DOHH2 (cell line): ENCODE data around the gene ROBO1.

Experiments used
- H3F3A ChIP-seq: fragments of 200-600 bp; sonication (generic), shearing (Covaris generic); 2 replicates; pipeline ENCODE4 v1.6.0; 2016; ENCODE audit warnings: antibody characterized with exemption, mild to moderate bottlenecking; ENCODE audit not compliant: control insufficient read depth, insufficient read depth
- H3K27ac ChIP-seq: fragments of 200-600 bp; sonication (generic); 2 replicates; pipeline ENCODE4 v1.5.1; 2014; ENCODE audit warnings: low read depth, mild to moderate bottlenecking, low read length, moderate library complexity
- H3K27me3 ChIP-seq: fragments of 200-600 bp; sonication (generic); 2 replicates; pipeline ENCODE4 v1.6.1; 2014; ENCODE audit warnings: mild to moderate bottlenecking, low read length, mixed read lengths; ENCODE audit not compliant: control insufficient read depth
- H3K36me3 ChIP-seq: fragments of 200-600 bp; sonication (generic); 2 replicates; pipeline ENCODE4 v1.6.1; 2014; ENCODE audit warnings: mild to moderate bottlenecking, low read length, moderate library complexity, mixed read lengths; ENCODE audit not compliant: control insufficient read depth
- H3K4me1 ChIP-seq: fragments of 200-600 bp; sonication (generic); 2 replicates; pipeline ENCODE4 v1.6.1; 2014; ENCODE audit warnings: mild to moderate bottlenecking, low read length, mixed read lengths; ENCODE audit not compliant: control insufficient read depth
- H3K4me2 ChIP-seq: fragments of 200-600 bp; sonication (generic); 2 replicates; pipeline ENCODE4 v1.6.0; 2014; ENCODE audit warnings: mild to moderate bottlenecking, low read length, moderate library complexity
- H3K4me3 ChIP-seq: fragments of 200-600 bp; sonication (generic); 2 replicates; pipeline ENCODE4 v1.5.1; 2014; ENCODE audit warnings: mild to moderate bottlenecking, low read length, mixed read lengths
- H3K79me2 ChIP-seq: fragments of 200-600 bp; sonication (generic); 2 replicates; pipeline ENCODE4 v1.6.1; 2014; ENCODE audit warnings: mild to moderate bottlenecking, low read length, mixed read lengths; ENCODE audit not compliant: control insufficient read depth
- H3K9me2 ChIP-seq: fragments of 200-600 bp; sonication (generic); replicated peaks from 2 replicates; pipeline ENCODE4 v1.6.1; 2014; ENCODE audit warnings: mild to moderate bottlenecking, low read length, mixed read lengths; ENCODE audit not compliant: control insufficient read depth
- H3K9me3 ChIP-seq: fragments of 200-600 bp; sonication (generic); 2 replicates; pipeline ENCODE4 v1.6.1; 2014; ENCODE audit warnings: antibody characterized with exemption, low read length, mixed read lengths; ENCODE audit not compliant: control insufficient read depth, insufficient read depth
- H4K20me1 ChIP-seq: fragments of 200-600 bp; sonication (generic); 2 replicates; pipeline ENCODE4 v1.6.0; 2014; ENCODE audit warnings: low read depth, mild to moderate bottlenecking, antibody characterized with exemption, low read length, moderate library complexity; ENCODE audit not compliant: control insufficient read depth, insufficient read depth
- CTCF ChIP-seq: fragments of 200-600 bp; sonication (generic); IDR thresholded peaks from one replicate; pipeline ENCODE4 v1.5.1; 2014; ENCODE audit warnings: antibody characterized with exemption, mild to moderate bottlenecking, low read depth, low read length; ENCODE audit not compliant: poor library complexity, severe bottlenecking
- EZH2phosphoT487 ChIP-seq: fragments of 200-600 bp; sonication (generic); IDR thresholded peaks from 2 replicates; pipeline ENCODE4 v1.6.1; 2017; ENCODE audit warnings: borderline replicate concordance, mild to moderate bottlenecking, antibody characterized with exemption, low read length, moderate library complexity, mixed read lengths

The ROBO1 gene

DNA sequence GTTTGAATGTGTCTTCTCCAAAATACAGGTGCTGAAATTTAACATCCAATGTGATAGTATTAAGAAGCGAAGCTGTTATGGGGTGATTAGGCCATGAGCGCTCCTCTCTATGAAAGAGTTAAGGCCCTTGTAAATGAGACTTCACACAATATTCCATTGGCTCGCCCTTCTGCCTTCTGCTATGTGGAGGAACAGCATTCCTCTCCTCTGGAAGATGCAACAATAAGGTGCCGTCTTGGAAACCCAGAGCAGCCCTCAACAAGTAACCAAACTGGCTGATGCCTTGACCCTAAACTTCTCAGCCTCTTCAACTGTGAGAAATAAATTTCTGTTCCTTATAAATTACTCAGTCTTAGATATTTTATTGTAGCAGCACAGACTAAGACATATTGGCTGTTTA is 874.6 kb downstream of the ROBO1 start:
- H3K9me3 ChIP-seq, result no peaks in the 10 kb centered on the region
- H4K20me1 ChIP-seq, result no peaks in the 10 kb centered on the region
- no peaks in the 10 kb centered on the region for H3K27me3 ChIP-seq
- H3F3A ChIP-seq, result no peaks in the 10 kb centered on the region
- no peaks in the 10 kb centered on the region for H3K79me2 ChIP-seq
- H3K36me3 ChIP-seq, result no peaks in the 10 kb centered on the region
- TF ChIP-seq EZH2phosphoT487, result no peak
- no peak for TF ChIP-seq CTCF
- no peak overlapping the region for H3K4me2 ChIP-seq
- H3K27ac ChIP-seq, result no peak overlapping the region
- no peaks in the 10 kb centered on the region for H3K4me1 ChIP-seq
- no peaks in the 10 kb centered on the region for H3K9me2 ChIP-seq
- no peak overlapping the region for H3K4me3 ChIP-seq

- TF ChIP-seq EZH2phosphoT487, result no peak
- no peak for TF ChIP-seq CTCF
- Histone ChIP-seq H3K4me3 (no peak overlapping the region), H3K4me1 (no peaks in the 10 kb centered on the region), H3K9me3 (no peaks in the 10 kb centered on the region), H3F3A (no peaks in the 10 kb centered on the region), H3K79me2 (no peaks in the 10 kb centered on the region), H3K27ac (no peak overlapping the region), H3K9me2 (no peaks in the 10 kb centered on the region), H3K4me2 (no peak overlapping the region), H3K27me3 (no peaks in the 10 kb centered on the region), H4K20me1 (no peaks in the 10 kb centered on the region), H3K36me3 (no peaks in the 10 kb centered on the region)
Observed at GRCh38 chr3:78889348-78889747, 878.5 kb downstream of the ROBO1 start.

DNA sequence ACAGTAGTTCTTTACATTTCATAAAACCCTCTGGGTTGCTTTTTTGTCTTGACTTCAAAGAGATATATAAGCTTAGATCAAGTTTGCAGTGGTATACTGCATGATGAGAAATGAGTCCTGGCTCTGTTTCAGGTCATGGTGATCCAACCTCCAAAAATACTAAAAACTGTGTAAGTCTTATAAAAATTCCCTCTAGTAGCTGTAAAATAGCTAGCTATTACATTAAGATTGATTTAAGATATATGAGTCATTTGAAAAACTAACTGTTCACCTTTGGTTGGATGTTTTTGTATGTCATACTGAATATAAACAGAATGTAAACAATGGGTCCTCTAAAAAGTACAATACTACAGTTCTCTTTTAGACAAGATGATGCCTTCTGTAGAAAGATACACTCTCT is 879.2 kb downstream of the ROBO1 start:
- H3K4me3 ChIP-seq, result no peak overlapping the region
- no peak overlapping the region for H3K27ac ChIP-seq
- H3K79me2 ChIP-seq, result no peaks in the 10 kb centered on the region
- H3F3A ChIP-seq, result no peaks in the 10 kb centered on the region
- H3K36me3 ChIP-seq, result no peaks in the 10 kb centered on the region
- no peaks in the 10 kb centered on the region for H3K4me1 ChIP-seq
- H3K9me2 ChIP-seq, result no peaks in the 10 kb centered on the region
- no peak overlapping the region for H3K4me2 ChIP-seq
- no peaks in the 10 kb centered on the region for H3K27me3 ChIP-seq
- no peaks in the 10 kb centered on the region for H4K20me1 ChIP-seq
- H3K9me3 ChIP-seq, result no peaks in the 10 kb centered on the region
- TF ChIP-seq CTCF (no peak), EZH2phosphoT487 (no peak)

- H3K9me3 ChIP-seq, result no peaks in the 10 kb centered on the region
- H3K27me3 ChIP-seq, result no peaks in the 10 kb centered on the region
- no peaks in the 10 kb centered on the region for H3K9me2 ChIP-seq
- no peaks in the 10 kb centered on the region for H3K36me3 ChIP-seq
- no peak overlapping the region for H3K4me3 ChIP-seq
- H3K4me1 ChIP-seq, result no peaks in the 10 kb centered on the region
- no peaks in the 10 kb centered on the region for H3F3A ChIP-seq
- no peaks in the 10 kb centered on the region for H4K20me1 ChIP-seq
- TF ChIP-seq EZH2phosphoT487 (no peak), CTCF (no peak)
- H3K4me2 ChIP-seq, result no peak overlapping the region
- H3K79me2 ChIP-seq, result no peaks in the 10 kb centered on the region
- no peak overlapping the region for H3K27ac ChIP-seq
Observed at GRCh38 chr3:78887547-78888011, 880.2 kb downstream of the ROBO1 start.
